ENCODE data around the gene GALNT2.

- no peak for TF ChIP-seq CTCF (conservative IDR thresholded peaks at IDR 0.05; ENCODE audit: low read length)
- no peak for TF ChIP-seq EZH2phosphoT487 (IDR thresholded peaks at IDR 0.05; ENCODE audit: borderline replicate concordance)
Observed at GRCh38 chr1:230156536-230156935, 89.5 kb downstream of the GALNT2 start.
